HUES64 (cell line): Measurements from ENCODE around the gene SDK1.

ENCODE experiments used
- H3K27ac ChIP-seq: 2 replicates; pipeline ENCODE4 v1.7.0; 2013; ENCODE audit warnings: low read depth, low read length, inconsistent platforms
- H3K27me3 ChIP-seq: 2 replicates; pipeline ENCODE4 v1.6.1; 2013; ENCODE audit warnings: mild to moderate bottlenecking, low read length; ENCODE audit not compliant: insufficient read depth
- H3K36me3 ChIP-seq: 2 replicates; pipeline ENCODE4 v1.6.1; 2013; ENCODE audit warnings: mild to moderate bottlenecking, low read length; ENCODE audit not compliant: insufficient read depth
- H3K4me1 ChIP-seq: 2 replicates; pipeline ENCODE4 v1.6.1; 2013; ENCODE audit warnings: mild to moderate bottlenecking, low read length, moderate library complexity; ENCODE audit not compliant: insufficient read depth
- H3K4me3 ChIP-seq: 2 replicates; pipeline ENCODE4 v1.5.1; 2013; ENCODE audit warnings: mild to moderate bottlenecking, low read length, moderate library complexity
- H3K9ac ChIP-seq: 2 replicates; pipeline ENCODE4 v1.6.1; 2013; ENCODE audit warnings: mild to moderate bottlenecking, low read depth, low read length
- H3K9me3 ChIP-seq: 2 replicates; pipeline ENCODE4 v1.6.1; 2013; ENCODE audit warnings: low read depth, low read length; ENCODE audit not compliant: insufficient read depth
- WGBS: fragments of 150-250, 120-280 bp; methylation state at CpG from one replicate; pipeline ENCODE4 v1.1.7; 2013; ENCODE audit warnings: missing lambda C conversion rate; 5-methylcytosine and 5-hydroxymethylcytosine counted together

The SDK1 gene

GRCh38 chr7:3657206-3657605 is 356.2 kb downstream of the SDK1 start:
- H3K27me3 ChIP-seq: no peaks in the 10 kb centered on the region

GRCh38 chr7:3668743-3669142 is 367.7 kb downstream of the SDK1 start:
- Histone ChIP-seq H3K9me3 (no peaks in the 10 kb centered on the region), H3K36me3 (no peaks in the 10 kb centered on the region), H3K27ac (no peak overlapping the region), H3K4me3 (no peak overlapping the region), H3K4me1 (peaks cover 4% of the 10 kb centered on the region; the same call in 1 of the 2 replicates), H3K27me3 (no peaks in the 10 kb centered on the region), H3K9ac (no peak overlapping the region)
- 92% methylated on average over 2 of the region's 2 CpGs for WGBS

More at GRCh38 chr7:3657206-3657605, 356.2 kb downstream of the SDK1 start:
- Histone ChIP-seq H3K9ac (no peak overlapping the region), H3K27ac (no peak overlapping the region), H3K36me3 (no peaks in the 10 kb centered on the region), H3K9me3 (no peaks in the 10 kb centered on the region), H3K4me1 (no peaks in the 10 kb centered on the region), H3K4me3 (no peak overlapping the region)
- WGBS: 91% methylated on average over 6 of the region's 6 CpGs

GRCh38 chr7:3670898-3671297 is 369.8 kb downstream of the SDK1 start:
- 97% methylated on average over 4 of the region's 4 CpGs for WGBS
- H3K27ac ChIP-seq: no peak overlapping the region
- H3K4me1 ChIP-seq: peaks cover 4% of the 10 kb centered on the region; the same call in 1 of the 2 replicates

GRCh38 chr7:3673524-3673923 is 372.5 kb downstream of the SDK1 start:
- H3K27ac ChIP-seq: no peak overlapping the region
- H3K4me3 ChIP-seq: no peak overlapping the region
- no peaks in the 10 kb centered on the region for H3K27me3 ChIP-seq
- H3K4me1 ChIP-seq: peaks cover 4% of the 10 kb centered on the region; the same call in 1 of the 2 replicates
- WGBS: 65% methylated on average over 5 of the region's 5 CpGs
- H3K36me3 ChIP-seq: no peaks in the 10 kb centered on the region
- H3K9me3 ChIP-seq: no peaks in the 10 kb centered on the region
- H3K9ac ChIP-seq: no peak overlapping the region

More at GRCh38 chr7:3670898-3671297, 369.8 kb downstream of the SDK1 start:
- no peaks in the 10 kb centered on the region for H3K27me3 ChIP-seq
- no peak overlapping the region for H3K4me3 ChIP-seq
- no peaks in the 10 kb centered on the region for H3K36me3 ChIP-seq
- H3K9me3 ChIP-seq: no peaks in the 10 kb centered on the region
- H3K9ac ChIP-seq: no peak overlapping the region

GRCh38 chr7:3678314-3678810 is 377.3 kb downstream of the SDK1 start:
- Histone ChIP-seq H3K4me3 (no peak overlapping the region), H3K36me3 (no peaks in the 10 kb centered on the region), H3K27ac (no peak overlapping the region), H3K27me3 (no peaks in the 10 kb centered on the region), H3K9ac (no peak overlapping the region), H3K9me3 (no peaks in the 10 kb centered on the region), H3K4me1 (peaks cover 1% of the 10 kb centered on the region)
- 91% methylated on average over 4 of the region's 4 CpGs for WGBS

GRCh38 chr7:3682028-3682710 is 381.1 kb downstream of the SDK1 start:
- WGBS: 78% methylated on average over 9 of the region's 10 CpGs
- Histone ChIP-seq H3K27me3 (no peaks in the 10 kb centered on the region), H3K27ac (no peak overlapping the region), H3K36me3 (no peaks in the 10 kb centered on the region), H3K4me3 (no peak overlapping the region), H3K4me1 (peaks cover 9% of the 10 kb centered on the region; the same call in 1 of the 2 replicates), H3K9me3 (no peaks in the 10 kb centered on the region), H3K9ac (no peak overlapping the region)

- Histone ChIP-seq H3K27me3 (no peaks in the 10 kb centered on the region), H3K36me3 (no peaks in the 10 kb centered on the region), H3K4me3 (no peak overlapping the region), H3K9me3 (no peaks in the 10 kb centered on the region), H3K27ac (no peak overlapping the region), H3K9ac (no peak overlapping the region), H3K4me1 (peaks cover 9% of the 10 kb centered on the region; the same call in 1 of the 2 replicates)
- WGBS: 75% methylated on average over 10 of the region's 12 CpGs
Observed at GRCh38 chr7:3683546-3684539, 382.8 kb downstream of the SDK1 start.

GRCh38 chr7:3688071-3688470 is 387.0 kb downstream of the SDK1 start:
- Histone ChIP-seq H3K27me3 (no peaks in the 10 kb centered on the region), H3K4me1 (peaks cover 29% of the 10 kb centered on the region), H3K36me3 (no peaks in the 10 kb centered on the region), H3K9me3 (no peaks in the 10 kb centered on the region), H3K4me3 (no peak overlapping the region), H3K27ac (no peak overlapping the region), H3K9ac (no peak overlapping the region)
- WGBS: 45% methylated on average over 2 of the region's 2 CpGs

- WGBS: 93% methylated on average over 3 of the region's 3 CpGs
- Histone ChIP-seq H3K27ac (no peak overlapping the region), H3K27me3 (no peaks in the 10 kb centered on the region), H3K9ac (no peak overlapping the region), H3K36me3 (no peaks in the 10 kb centered on the region), H3K4me1 (peaks cover 27% of the 10 kb centered on the region), H3K9me3 (no peaks in the 10 kb centered on the region), H3K4me3 (no peak overlapping the region)
Observed at GRCh38 chr7:3688842-3689241, 387.8 kb downstream of the SDK1 start.

- H3K4me3 ChIP-seq: no peak overlapping the region
- H3K9me3 ChIP-seq: no peaks in the 10 kb centered on the region
- H3K4me1 ChIP-seq: peaks cover 21% of the 10 kb centered on the region
- no peak overlapping the region for H3K27ac ChIP-seq
- H3K27me3 ChIP-seq: no peaks in the 10 kb centered on the region
- no peak overlapping the region for H3K9ac ChIP-seq
- WGBS: 73% methylated on average over 3 of the region's 5 CpGs
- no peaks in the 10 kb centered on the region for H3K36me3 ChIP-seq
Observed at GRCh38 chr7:3691478-3692158, 390.6 kb downstream of the SDK1 start.
